Ovary (tissue), 9 donors: ENCODE measurements around the gene ANAPC15. TPM values are rescaled to one million over a fixed set of nuclear protein-coding genes. Genes with fewer than 3 reads are reported as not detected.
"Not testable (repeated sequence)": the region's sequence is repeated elsewhere in the genome, so short reads cannot be mapped to it uniquely, and the experiment has no call there.

Experiments
- DNase-seq, 5 donors: peaks; one replicate each; pipeline ENCODE4 v3.0.0-alpha.2; 2019 to 2020
- H3K27ac ChIP-seq, 2 donors: fragments of 200-600 bp; one replicate each; pipeline versions ENCODE4 v1.5.1 to v1.8.0; 2019 to 2022
- H3K27me3 ChIP-seq: fragments of 200-600 bp; one replicate; pipeline ENCODE4 v1.8.0; 2022
- H3K36me3 ChIP-seq: fragments of 200-600 bp; sonication (generic); one replicate; pipeline ENCODE4 v1.5.1; 2019
- H3K4me1 ChIP-seq: one replicate; pipeline ENCODE4 v1.8.1; 2013; ENCODE audit warnings: mild to moderate bottlenecking, moderate library complexity; ENCODE audit not compliant: insufficient read depth
- H3K4me3 ChIP-seq: fragments of 200-600 bp; sonication (generic); one replicate; pipeline ENCODE4 v1.5.1; 2017
- H3K9me3 ChIP-seq, 2 donors: fragments of 200-600 bp in 1 of 2; sonication (generic) in 1 of 2; one replicate each; pipeline versions ENCODE4 v1.5.1 to v1.8.1; 2013 to 2019; ENCODE audit warnings: mild to moderate bottlenecking in 1 of 2, moderate library complexity in 1 of 2
- EP300 ChIP-seq: sonication (generic); formaldehyde crosslinking; IDR thresholded peaks from one replicate; pipeline ENCODE4 v1.6.1; 2017; ENCODE audit warnings: antibody characterized with exemption
- POLR2A ChIP-seq: fragments of 450-650 bp; IDR thresholded peaks from one replicate; pipeline ENCODE4 v1.6.1; 2017; ENCODE audit warnings: antibody characterized with exemption, mild to moderate bottlenecking, moderate library complexity
- whole genome bisulfite sequencing, 3 donors: extraction: QIAGEN DNeasy Blood & Tissue Kit in 1 of 3; methylation state at CpG; one replicate each; pipeline versions ENCODE4 v1.1.5 to v1.1.7; 2013 to 2017; 5-methylcytosine and 5-hydroxymethylcytosine counted together
- intact Hi-C, 4 donors: fragments of 100-400 bp; cut with DNase I; formaldehyde crosslinking; loops; one replicate each; pipeline versions ENCODE4 v1.11.0 to v1.15.1; 2022 to 2023
- polyA plus RNA-seq, 2 donors: library from polyadenylated mRNA; stranded (reverse); fragments of 200-250 nt in 1 of 2; fragments of 350-450 nt in 1 of 2; fragmentation: Illumina TruSeq in 1 of 2; extraction: RNeasy Lipid Tissue Mini Kit (QIAGEN cat#74804) in 1 of 2; gene quantifications; one replicate each; pipeline ENCODE4 v1.2.3, GENCODE V29; 2013 to 2014
- total RNA-seq, 7 donors: library from RNA; depleted of rRNA in 2 of 7; stranded (reverse); fragments of >200 nt in 2 of 7; fragmentation: NEBNext Ultra II Directional in 3 of 7; extraction: Animal tissue kit (Norgen Biotek cat#: 25700) in 3 of 7; gene quantifications; one replicate each; pipeline versions ENCODE4 v1.1.0 to v1.2.4, GENCODE V29; 2016 to 2023
- TF ChIP-seq, protein P1 (sequence below), 3 donors: fragments of 450-650 bp in 2 of 3; fragments of 200-600 bp in 1 of 3; IDR thresholded peaks; one replicate each; pipeline versions ENCODE4 v1.5.1 to v1.8.0; 2016 to 2022; ENCODE audit warnings: antibody characterized with exemption in 3 of 3, mild to moderate bottlenecking in 1 of 3
- donor health status: DM: no; HTN: no; CAD: no; lungs with moderate emphysema.
- donor health status: DM: no; HTN: no; CAD: no.
- donor health status: Bipolar disorder and iron deficiency.
- donor health status: DM: yes; HTN: yes; CAD: no.
- donor health status: DM: no; HTN: no; CAD: no.
- donor health status: DM: yes; HTN: yes; CAD: no.

The ANAPC15 gene
- total and polyA plus RNA-seq, 9 donors = 11.1 to 44.4 (median 23.9) TPM

DNA sequence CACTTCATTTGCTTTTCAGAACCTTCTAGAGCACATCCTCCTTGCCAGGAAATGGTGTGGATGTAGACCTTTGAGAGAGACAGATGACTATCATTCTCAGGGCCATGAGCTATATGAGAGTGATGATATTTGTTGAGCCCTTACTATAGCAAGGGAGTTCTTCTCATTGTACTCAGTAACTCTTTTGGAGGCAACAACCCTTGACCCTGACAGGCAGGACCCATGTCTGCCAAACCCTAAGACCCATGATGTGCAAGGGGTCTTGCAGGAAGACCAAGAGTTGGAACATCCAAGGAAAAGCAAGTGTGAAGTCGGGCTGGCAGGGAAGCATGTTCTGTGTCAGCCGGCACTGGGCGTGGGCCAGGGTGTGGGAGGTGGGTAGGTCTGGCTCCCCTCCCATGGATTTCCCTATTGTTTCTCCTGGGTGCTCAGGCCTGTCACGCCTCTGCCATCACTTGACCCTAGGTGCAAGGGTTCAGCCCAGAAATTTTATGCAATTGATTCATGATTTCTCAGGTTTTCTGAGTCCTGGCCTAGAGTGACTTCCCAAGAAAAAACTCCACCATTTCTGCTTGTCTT is 24.3 kb upstream of the ANAPC15 start:
- no peak for TF ChIP-seq EP300
- TF ChIP-seq, protein P1, sequence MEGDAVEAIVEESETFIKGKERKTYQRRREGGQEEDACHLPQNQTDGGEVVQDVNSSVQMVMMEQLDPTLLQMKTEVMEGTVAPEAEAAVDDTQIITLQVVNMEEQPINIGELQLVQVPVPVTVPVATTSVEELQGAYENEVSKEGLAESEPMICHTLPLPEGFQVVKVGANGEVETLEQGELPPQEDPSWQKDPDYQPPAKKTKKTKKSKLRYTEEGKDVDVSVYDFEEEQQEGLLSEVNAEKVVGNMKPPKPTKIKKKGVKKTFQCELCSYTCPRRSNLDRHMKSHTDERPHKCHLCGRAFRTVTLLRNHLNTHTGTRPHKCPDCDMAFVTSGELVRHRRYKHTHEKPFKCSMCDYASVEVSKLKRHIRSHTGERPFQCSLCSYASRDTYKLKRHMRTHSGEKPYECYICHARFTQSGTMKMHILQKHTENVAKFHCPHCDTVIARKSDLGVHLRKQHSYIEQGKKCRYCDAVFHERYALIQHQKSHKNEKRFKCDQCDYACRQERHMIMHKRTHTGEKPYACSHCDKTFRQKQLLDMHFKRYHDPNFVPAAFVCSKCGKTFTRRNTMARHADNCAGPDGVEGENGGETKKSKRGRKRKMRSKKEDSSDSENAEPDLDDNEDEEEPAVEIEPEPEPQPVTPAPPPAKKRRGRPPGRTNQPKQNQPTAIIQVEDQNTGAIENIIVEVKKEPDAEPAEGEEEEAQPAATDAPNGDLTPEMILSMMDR (IDR thresholded peaks at IDR 0.05) = no peak
- TF ChIP-seq POLR2A = no peak
- Histone ChIP-seq H3K9me3 (no peaks in the 10 kb centered on the region), H3K4me3 (no peak overlapping the region), H3K4me1 (no peaks in the 10 kb centered on the region), H3K27ac (no peak overlapping the region), H3K27me3 (no peaks in the 10 kb centered on the region), H3K36me3 (no peaks in the 10 kb centered on the region)
- WGBS, 3 donors = 84 to 91% (median 86%) methylated on average over 4 of the region's 4 CpGs
- DNase-seq = no peak
- intact Hi-C loops = loop anchor here in 1 of 4 donors (10.0 kb wide), 1 partner anchor 162 kb away; no protein-coding TSS in a partner anchor

DNA sequence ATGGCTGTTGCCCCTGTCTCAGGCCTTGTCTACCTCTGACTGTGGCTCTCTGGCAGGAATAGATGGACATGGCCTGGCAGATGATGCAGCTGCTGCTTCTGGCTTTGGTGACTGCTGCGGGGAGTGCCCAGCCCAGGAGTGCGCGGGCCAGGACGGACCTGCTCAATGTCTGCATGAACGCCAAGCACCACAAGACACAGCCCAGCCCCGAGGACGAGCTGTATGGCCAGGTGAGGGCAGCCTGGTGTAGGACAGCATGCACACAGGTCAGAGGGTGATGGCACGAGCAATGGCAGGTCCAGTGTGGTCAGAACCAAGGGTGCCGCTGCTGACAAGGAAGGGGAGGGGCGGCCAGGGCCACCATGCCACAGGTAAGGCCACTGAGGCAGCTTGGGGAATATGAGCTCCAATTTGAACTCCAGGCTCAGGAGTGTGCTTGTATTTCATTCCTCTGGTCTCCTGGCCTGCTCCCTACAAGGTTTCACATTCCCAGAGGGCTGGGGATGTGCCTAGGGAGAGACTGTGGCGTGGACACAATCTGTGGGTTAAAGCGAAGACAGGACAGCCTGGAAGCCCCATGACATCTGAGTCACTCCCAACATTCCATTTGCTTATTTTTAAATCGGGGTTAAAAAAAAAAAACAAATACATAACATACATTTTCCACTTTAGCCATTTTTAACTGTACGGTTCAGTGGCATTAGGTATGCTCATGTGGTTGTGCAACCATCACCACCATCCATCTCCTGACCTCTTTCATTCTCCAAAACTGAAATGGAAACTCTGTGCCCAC is 23.6 kb upstream of the ANAPC15 start:
- intact Hi-C loops = loop anchor here in 1 of 4 donors (10.0 kb wide), 1 partner anchor 161 kb away; no protein-coding TSS in a partner anchor
- TF ChIP-seq, protein P1 (IDR thresholded peaks at IDR 0.05) = no peak
- no peak for TF ChIP-seq POLR2A
- no peak for TF ChIP-seq EP300
- no peaks in the 10 kb centered on the region for H3K4me1 ChIP-seq
- H3K36me3 ChIP-seq = no peaks in the 10 kb centered on the region
- no peak for DNase-seq
- H3K4me3 ChIP-seq = no peak overlapping the region
- WGBS, 3 donors = 88 to 91% (median 88%) methylated on average over 14 of the region's 14 CpGs
- no peaks in the 10 kb centered on the region for H3K9me3 ChIP-seq
- no peak overlapping the region for H3K27ac ChIP-seq
- H3K27me3 ChIP-seq = no peaks in the 10 kb centered on the region

DNA sequence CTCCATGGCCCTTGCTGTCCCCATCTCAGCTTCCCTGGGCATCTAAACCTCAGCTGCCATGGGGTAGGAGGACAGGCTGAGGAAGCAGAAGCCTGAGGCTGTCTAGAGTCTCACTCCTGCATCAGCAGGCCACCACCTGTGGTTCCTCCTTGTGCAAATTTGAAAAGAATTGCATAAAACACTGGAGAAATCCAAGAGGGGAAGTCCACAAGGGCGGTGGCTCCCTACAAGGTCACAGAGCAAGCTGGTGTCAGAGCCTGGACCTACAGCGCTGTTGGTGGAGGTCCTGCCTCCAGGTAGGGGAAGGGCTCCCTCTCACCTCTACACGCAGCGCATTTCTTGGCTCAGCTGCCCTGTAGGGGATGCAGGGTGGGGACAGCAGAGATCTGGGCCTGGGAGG is 23.0 kb upstream of the ANAPC15 start, which contains the start of gene FOLR3:
TSS of gene FOLR3 (plus strand) at position 253 of the 400 bp plus-strand sequence. CDS start 228 bp downstream, outside the sequence.
- not testable (repeated sequence) for H3K4me1 ChIP-seq, H3K9me3 ChIP-seq, DNase-seq, H3K27me3 ChIP-seq, H3K36me3 ChIP-seq, H3K4me3 ChIP-seq, H3K27ac ChIP-seq
- 89 to 94% (median 90%) methylated on average over 4 of the region's 4 CpGs for WGBS, 3 donors
- intact Hi-C loops = loop anchor here in 1 of 4 donors (10.0 kb wide), 1 partner anchor 161 kb away; no protein-coding TSS in a partner anchor

DNA sequence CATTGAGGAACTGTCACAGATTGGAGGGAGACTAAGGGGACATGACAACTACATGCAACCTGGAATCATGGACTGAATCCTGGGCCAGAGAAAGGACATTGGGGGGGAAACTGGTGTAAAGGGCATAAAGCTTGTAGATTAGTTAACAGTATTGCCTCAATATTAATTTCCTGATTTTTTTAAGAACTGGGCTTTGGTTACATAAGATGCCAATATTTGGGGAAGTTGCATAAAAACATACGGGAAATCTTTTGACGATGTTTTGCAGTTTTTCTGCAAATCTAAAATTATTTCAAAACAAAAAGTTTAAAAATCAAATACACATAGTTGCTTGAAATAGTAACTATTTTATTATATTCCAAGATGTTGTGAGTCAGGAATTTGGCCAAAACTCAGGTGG is 20.2 kb upstream of the ANAPC15 start:
- H3K4me1 ChIP-seq = no peaks in the 10 kb centered on the region
- no peaks in the 10 kb centered on the region for H3K27me3 ChIP-seq
- no peak for TF ChIP-seq EP300
- TF ChIP-seq, protein P1 (IDR thresholded peaks at IDR 0.05) = no peak
- TF ChIP-seq POLR2A = no peak
- no peak for DNase-seq
- H3K9me3 ChIP-seq = no peaks in the 10 kb centered on the region
- no peak overlapping the region for H3K4me3 ChIP-seq
- no peak overlapping the region for H3K27ac ChIP-seq
- H3K36me3 ChIP-seq = no peaks in the 10 kb centered on the region
- intact Hi-C loops = loop anchor here in 1 of 4 donors (10.0 kb wide), 1 partner anchor 158 kb away; no protein-coding TSS in a partner anchor
- 19 to 51% (median 28%) methylated on average over 2 of the region's 2 CpGs for WGBS, 3 donors
